B cell (primary cell): ENCODE results near the gene INTS6L.
"Not testable (repeated sequence)": the region's sequence is repeated elsewhere in the genome, so short reads cannot be mapped to it uniquely, and the experiment has no call there.

Source experiments
- EZH2 ChIP-seq: IDR thresholded peaks from 2 replicates; pipeline ENCODE4 v1.6.1; 2012; ENCODE audit warnings: borderline replicate concordance, low read depth, mild to moderate bottlenecking, moderate library complexity, low read length; ENCODE audit not compliant: insufficient read depth, poor library complexity, severe bottlenecking
- TF ChIP-seq, protein P1 (sequence below): fragments of 200-600 bp; IDR thresholded peaks from one replicate; pipeline ENCODE4 v1.8.0; 2022; ENCODE audit warnings: antibody characterized with exemption, mild to moderate bottlenecking

- TF ChIP-seq, protein P1, sequence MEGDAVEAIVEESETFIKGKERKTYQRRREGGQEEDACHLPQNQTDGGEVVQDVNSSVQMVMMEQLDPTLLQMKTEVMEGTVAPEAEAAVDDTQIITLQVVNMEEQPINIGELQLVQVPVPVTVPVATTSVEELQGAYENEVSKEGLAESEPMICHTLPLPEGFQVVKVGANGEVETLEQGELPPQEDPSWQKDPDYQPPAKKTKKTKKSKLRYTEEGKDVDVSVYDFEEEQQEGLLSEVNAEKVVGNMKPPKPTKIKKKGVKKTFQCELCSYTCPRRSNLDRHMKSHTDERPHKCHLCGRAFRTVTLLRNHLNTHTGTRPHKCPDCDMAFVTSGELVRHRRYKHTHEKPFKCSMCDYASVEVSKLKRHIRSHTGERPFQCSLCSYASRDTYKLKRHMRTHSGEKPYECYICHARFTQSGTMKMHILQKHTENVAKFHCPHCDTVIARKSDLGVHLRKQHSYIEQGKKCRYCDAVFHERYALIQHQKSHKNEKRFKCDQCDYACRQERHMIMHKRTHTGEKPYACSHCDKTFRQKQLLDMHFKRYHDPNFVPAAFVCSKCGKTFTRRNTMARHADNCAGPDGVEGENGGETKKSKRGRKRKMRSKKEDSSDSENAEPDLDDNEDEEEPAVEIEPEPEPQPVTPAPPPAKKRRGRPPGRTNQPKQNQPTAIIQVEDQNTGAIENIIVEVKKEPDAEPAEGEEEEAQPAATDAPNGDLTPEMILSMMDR = not testable (repeated sequence)
- not testable (repeated sequence) for TF ChIP-seq EZH2
These were observed 104.1 kb downstream of the INTS6L start for GRCh38 chrX:135624408-135625204.
